ENCODE data around the gene PCDHA6. TPM values are rescaled to one million over a fixed set of nuclear protein-coding genes. Genes with fewer than 3 reads are reported as not detected.

Gene PCDHA6
- total and polyA plus RNA-seq, 2 of the 8 experiments (the other 6 are each of a cell fraction or from before 2014, with no cell fraction given) = 0.71 to 7.1 TPM

- TF ChIP-seq SIX5 (IDR thresholded peaks at IDR 0.05; ENCODE audit: low read depth, low read length) = no peak
- TF ChIP-seq SIN3A (conservative IDR thresholded peaks at IDR 0.05 in 1 of 2, IDR thresholded peaks at IDR 0.05 in 1 of 2; ENCODE audit: low read depth in 1 of 2, low read length in 2 of 2) = no peak
- no peak for TF ChIP-seq SP4 (IDR thresholded peaks at IDR 0.05; ENCODE audit: low read length)
- TF ChIP-seq CTBP2 (IDR thresholded peaks at IDR 0.05; ENCODE audit: borderline replicate concordance, insufficient read depth, insufficient read length, low read length) = no peak
- no peak for TF ChIP-seq CHD1 (IDR thresholded peaks at IDR 0.05; ENCODE audit: low read depth, low read length)
- TF ChIP-seq NANOG (IDR thresholded peaks at IDR 0.05; ENCODE audit: insufficient read depth, low read depth, low read length, poor library complexity, severe bottlenecking) = no peak
- no peak for TF ChIP-seq SP1 (IDR thresholded peaks at IDR 0.05; ENCODE audit: low read depth, low read length)
- TF ChIP-seq SIRT6 (IDR thresholded peaks at IDR 0.05; ENCODE audit: low read length) = no peak
- no peak for TF ChIP-seq RFX5 (IDR thresholded peaks at IDR 0.05; ENCODE audit: borderline replicate concordance, low read depth, low read length)
- peak; percentile 75 for TF ChIP-seq KDM4A (IDR thresholded peaks at IDR 0.05; ENCODE audit: low read depth, low read length, severe bottlenecking)
- no peak for TF ChIP-seq HDAC6 (IDR thresholded peaks at IDR 0.05; ENCODE audit: low read depth, low read length)
- TF ChIP-seq CEBPB (IDR thresholded peaks at IDR 0.05; ENCODE audit: low read depth, low read length) = no peak
- peak in 1 of 2 experiments; percentile 59; a peak in 2 of 3 replicates for TF ChIP-seq POLR2A (IDR thresholded peaks at IDR 0.05; ENCODE audit: control extremely low read depth in 1 of 2, low read depth in 2 of 2, low read length in 2 of 2)
- TF ChIP-seq KDM1A (IDR thresholded peaks at IDR 0.05; ENCODE audit: borderline replicate concordance, low read length) = no peak
- peak; percentile 75 to 81 (median 81) for TF ChIP-seq CTCF (IDR thresholded peaks at IDR 0.05; ENCODE audit: control extremely low read depth in 1 of 3, insufficient read depth in 1 of 3, low read depth in 1 of 3, low read length in 3 of 3)
- TF ChIP-seq KDM5A (IDR thresholded peaks at IDR 0.05; ENCODE audit: low read length) = no peak
- TF ChIP-seq MAFK (IDR thresholded peaks at IDR 0.05; ENCODE audit: low read depth, low read length) = no peak
- TF ChIP-seq RNF2 (IDR thresholded peaks at IDR 0.05; ENCODE audit: borderline replicate concordance, low read depth, low read length, missing control alignments, poor library complexity, severe bottlenecking) = no peak
- TF ChIP-seq RXRA (IDR thresholded peaks at IDR 0.05; ENCODE audit: insufficient read depth, low read depth, low read length) = no peak
- TF ChIP-seq PHF8 (conservative IDR thresholded peaks at IDR 0.05; ENCODE audit: low read depth, low read length) = peak; percentile 66
These were observed 20.7 kb upstream of the PCDHA6 start, which contains the start of gene PCDHA4 (continued) for GRCh38 chr5:140806834-140807775.
